ENCODE measurements around the gene KRTAP10-8. TPM values are rescaled to one million over a fixed set of nuclear protein-coding genes. Genes with fewer than 3 reads are reported as not detected.
"Not testable (repeated sequence)": the region's sequence is repeated elsewhere in the genome, so short reads cannot be mapped to it uniquely, and the experiment has no call there.

The KRTAP10-8 gene
- total RNA-seq, 2 donors from 2014 or later, result not detected

DNA sequence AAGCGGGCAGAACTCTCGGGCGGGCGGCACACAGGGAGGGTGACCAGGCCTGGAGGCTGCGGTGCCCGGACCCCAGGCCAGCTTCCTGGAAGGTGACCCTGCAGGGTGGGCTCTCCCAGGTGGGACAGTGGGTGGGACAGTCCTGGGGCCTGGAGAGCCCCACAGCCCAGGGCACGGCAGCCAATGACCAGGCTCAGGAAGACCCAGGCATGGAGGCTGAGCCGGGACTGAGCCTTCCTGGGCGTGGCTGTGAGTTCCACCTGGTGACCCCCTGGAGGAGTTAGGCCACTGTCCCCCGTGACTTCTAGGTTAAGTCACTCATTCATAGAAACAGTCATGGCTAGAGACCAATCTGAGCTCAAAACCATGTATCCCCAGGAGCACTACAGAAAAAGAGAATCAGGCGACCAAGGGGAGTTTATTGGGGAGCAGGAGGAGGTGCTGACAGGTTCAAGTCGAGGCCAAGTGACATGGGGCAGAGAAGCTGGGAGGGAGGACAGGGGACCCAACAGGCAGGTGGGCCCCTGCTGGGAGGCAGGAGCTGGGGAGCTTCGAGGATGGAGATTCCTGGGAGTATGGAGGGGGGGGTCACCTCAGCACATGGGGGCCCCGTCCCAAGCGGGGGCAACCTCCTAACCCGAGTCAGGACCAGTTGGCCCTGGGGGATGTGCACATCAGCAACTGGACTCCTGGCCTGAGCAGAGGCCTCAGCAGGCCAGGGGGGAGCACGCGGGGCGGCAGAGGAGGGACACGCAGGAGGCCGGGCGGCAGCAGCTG is 32.6 kb upstream of the KRTAP10-8 start:
- no peak overlapping the region for H3K4me3 ChIP-seq
- H3K9me3 ChIP-seq, result no peaks in the 10 kb centered on the region
- WGBS, result 75% methylated on average over 20 of the region's 22 CpGs
- DNase-seq (ENCODE audit: low spot score), result no peak
- H3K36me3 ChIP-seq, result no peaks in the 10 kb centered on the region
- H3K4me1 ChIP-seq (replicated peaks), result no peaks in the 10 kb centered on the region
- intact Hi-C loops (cut with DNase I), result no loop called here
- TF ChIP-seq POLR2AphosphoS5 (IDR thresholded peaks at IDR 0.05), result no peak
- no peak for TF ChIP-seq POLR2A (IDR thresholded peaks at IDR 0.05)
- TF ChIP-seq, protein P1, sequence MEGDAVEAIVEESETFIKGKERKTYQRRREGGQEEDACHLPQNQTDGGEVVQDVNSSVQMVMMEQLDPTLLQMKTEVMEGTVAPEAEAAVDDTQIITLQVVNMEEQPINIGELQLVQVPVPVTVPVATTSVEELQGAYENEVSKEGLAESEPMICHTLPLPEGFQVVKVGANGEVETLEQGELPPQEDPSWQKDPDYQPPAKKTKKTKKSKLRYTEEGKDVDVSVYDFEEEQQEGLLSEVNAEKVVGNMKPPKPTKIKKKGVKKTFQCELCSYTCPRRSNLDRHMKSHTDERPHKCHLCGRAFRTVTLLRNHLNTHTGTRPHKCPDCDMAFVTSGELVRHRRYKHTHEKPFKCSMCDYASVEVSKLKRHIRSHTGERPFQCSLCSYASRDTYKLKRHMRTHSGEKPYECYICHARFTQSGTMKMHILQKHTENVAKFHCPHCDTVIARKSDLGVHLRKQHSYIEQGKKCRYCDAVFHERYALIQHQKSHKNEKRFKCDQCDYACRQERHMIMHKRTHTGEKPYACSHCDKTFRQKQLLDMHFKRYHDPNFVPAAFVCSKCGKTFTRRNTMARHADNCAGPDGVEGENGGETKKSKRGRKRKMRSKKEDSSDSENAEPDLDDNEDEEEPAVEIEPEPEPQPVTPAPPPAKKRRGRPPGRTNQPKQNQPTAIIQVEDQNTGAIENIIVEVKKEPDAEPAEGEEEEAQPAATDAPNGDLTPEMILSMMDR (IDR thresholded peaks at IDR 0.05), result no peak
- no peaks in the 10 kb centered on the region for H3K27me3 ChIP-seq (replicated peaks; ENCODE audit: insufficient read depth)
- no peak overlapping the region for H3K27ac ChIP-seq

DNA sequence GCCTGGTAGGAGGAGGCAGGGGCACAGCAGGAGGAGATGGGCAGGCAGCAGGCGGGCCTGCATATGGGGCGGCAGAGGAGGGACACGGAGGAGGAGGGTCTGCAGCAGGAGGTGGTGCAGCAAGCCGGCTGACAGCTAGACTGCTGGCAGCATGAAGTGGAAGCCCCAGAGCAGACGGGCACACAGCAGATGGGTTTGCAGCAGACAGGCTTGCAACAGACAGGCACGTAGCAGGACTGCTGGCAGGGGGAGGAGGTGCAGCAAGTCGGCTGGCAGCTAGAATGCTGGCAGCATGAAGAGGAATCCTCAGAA is 32.1 kb upstream of the KRTAP10-8 start:
- TF ChIP-seq POLR2A (IDR thresholded peaks at IDR 0.05), result no peak
- TF ChIP-seq POLR2AphosphoS5 (IDR thresholded peaks at IDR 0.05), result no peak
- TF ChIP-seq, protein P1 (IDR thresholded peaks at IDR 0.05), result no peak
- H3K27me3 ChIP-seq (replicated peaks; ENCODE audit: insufficient read depth), result no peaks in the 10 kb centered on the region
- WGBS, result 66% methylated on average over 7 of the region's 7 CpGs
- no peaks in the 10 kb centered on the region for H3K36me3 ChIP-seq
- intact Hi-C loops (cut with DNase I), result no loop called here
- H3K4me1 ChIP-seq (replicated peaks), result no peaks in the 10 kb centered on the region
- H3K4me3 ChIP-seq, result no peak overlapping the region
- H3K9me3 ChIP-seq, result no peaks in the 10 kb centered on the region
- H3K27ac ChIP-seq, result no peak overlapping the region
- DNase-seq (ENCODE audit: low spot score), result no peak

DNA sequence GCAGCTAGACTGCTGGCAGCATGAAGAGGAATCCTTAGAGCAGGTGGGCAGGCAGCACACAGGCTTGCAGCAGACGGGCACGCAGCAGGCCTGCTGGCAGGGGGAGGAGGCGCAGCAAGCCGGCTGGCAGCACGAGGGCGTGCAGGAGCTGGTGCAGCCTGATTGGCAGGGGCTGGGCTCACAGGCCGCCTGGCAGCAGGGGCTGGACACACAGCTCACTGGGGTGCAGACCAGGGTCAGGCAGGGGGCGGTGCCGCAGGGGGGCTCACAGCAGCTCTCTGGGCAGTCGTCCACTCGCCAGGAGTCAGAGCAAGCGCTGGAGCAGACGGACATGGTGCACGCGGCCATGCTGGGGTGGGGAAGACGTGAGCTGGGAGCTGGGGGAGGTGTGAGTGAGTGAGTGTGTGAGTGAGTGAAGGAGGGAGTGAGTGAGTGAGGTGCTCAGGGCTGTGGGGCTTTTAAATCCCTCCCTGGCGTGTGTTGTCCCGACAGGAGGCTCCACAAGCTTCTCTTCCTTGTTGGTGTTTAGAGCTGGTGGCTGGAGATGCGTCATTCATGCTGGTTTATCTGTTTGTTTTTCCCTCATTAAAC is 31.6 kb upstream of the KRTAP10-8 start, which contains the start of gene KRTAP10-5:
Gene KRTAP10-5, minus strand, starts transcription at position 374 of the 591 bp plus-strand sequence. Its CDS starts 26 bp downstream, at position 348.
- intact Hi-C loops (cut with DNase I); H3K4me3 ChIP-seq; DNase-seq (ENCODE audit: low spot score); H3K36me3 ChIP-seq; H3K9me3 ChIP-seq; H3K27ac ChIP-seq; H3K4me1 ChIP-seq (replicated peaks); H3K27me3 ChIP-seq (replicated peaks; ENCODE audit: insufficient read depth): not testable (repeated sequence)
- whole genome bisulfite sequencing, result 38% methylated on average over 12 of the region's 19 CpGs

DNA sequence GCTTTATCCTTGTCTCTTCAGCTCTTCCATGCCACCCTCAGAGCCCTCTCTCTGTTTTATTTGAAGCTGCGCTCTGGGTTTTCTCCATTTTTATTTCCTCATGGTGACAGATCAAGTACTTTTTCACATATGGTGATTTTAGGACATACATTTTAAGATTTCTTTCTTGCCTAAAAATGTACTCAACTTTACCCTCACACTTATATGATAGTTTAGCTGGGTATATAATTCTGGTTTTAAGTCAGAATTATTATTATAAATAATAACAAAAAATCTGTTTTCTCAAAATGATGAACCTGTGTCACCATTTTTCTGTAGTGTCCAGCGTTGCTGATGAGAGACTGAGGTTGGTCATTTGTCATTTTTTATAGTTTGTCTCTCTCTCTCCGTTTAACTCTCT is 30.7 kb upstream of the KRTAP10-8 start:
- Histone ChIP-seq H3K27ac (no peak overlapping the region), H3K9me3 (no peaks in the 10 kb centered on the region), H3K4me3 (no peak overlapping the region), H3K4me1 (replicated peaks) (no peaks in the 10 kb centered on the region), H3K27me3 (replicated peaks; ENCODE audit: insufficient read depth) (no peaks in the 10 kb centered on the region), H3K36me3 (no peaks in the 10 kb centered on the region)
- DNase-seq (ENCODE audit: low spot score), result no peak
- intact Hi-C loops (cut with DNase I), result no loop called here
- TF ChIP-seq POLR2A (IDR thresholded peaks at IDR 0.05) (no peak), POLR2AphosphoS5 (IDR thresholded peaks at IDR 0.05) (no peak)
- TF ChIP-seq, protein P1 (IDR thresholded peaks at IDR 0.05), result no peak
- 92% methylated on average over 3 of the region's 3 CpGs for WGBS

DNA sequence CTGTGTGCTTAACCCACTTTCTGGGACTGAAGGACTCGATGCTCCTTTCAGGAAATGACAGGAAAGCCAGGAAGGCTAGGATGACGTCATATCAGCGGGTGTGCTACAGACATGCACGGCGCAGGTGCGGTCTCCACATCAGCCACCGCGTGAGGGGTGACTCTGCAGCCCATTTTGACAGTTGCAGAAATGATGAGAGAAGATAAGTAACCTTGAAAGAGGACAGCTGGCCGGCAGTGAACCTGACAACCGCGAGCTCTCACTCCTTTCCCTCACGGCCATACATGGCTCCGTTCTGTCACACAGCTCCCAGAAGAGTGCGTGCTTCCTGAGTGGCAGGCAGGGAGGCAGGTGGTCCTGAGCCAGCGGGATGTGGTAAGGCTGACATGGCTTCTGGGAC is 29.8 kb upstream of the KRTAP10-8 start:
- 77% methylated on average over 15 of the region's 15 CpGs for WGBS
- H3K9me3 ChIP-seq, result no peaks in the 10 kb centered on the region
- H3K27me3 ChIP-seq (replicated peaks; ENCODE audit: insufficient read depth), result no peaks in the 10 kb centered on the region
- no peaks in the 10 kb centered on the region for H3K36me3 ChIP-seq
- TF ChIP-seq, protein P1 (IDR thresholded peaks at IDR 0.05), result no peak
- no peak for TF ChIP-seq POLR2AphosphoS5 (IDR thresholded peaks at IDR 0.05)
- no peak for TF ChIP-seq POLR2A (IDR thresholded peaks at IDR 0.05)
- H3K4me3 ChIP-seq, result no peak overlapping the region
- intact Hi-C loops (cut with DNase I), result no loop called here
- no peak for DNase-seq (ENCODE audit: low spot score)
- H3K27ac ChIP-seq, result no peak overlapping the region
- H3K4me1 ChIP-seq (replicated peaks), result no peaks in the 10 kb centered on the region

All from prostate gland (tissue), 2 donors.